CD4-positive, alpha-beta T cell treated with Interleukin-15 for 1 hour (primary cell): Measurements from ENCODE around the gene IKZF2.

Source experiments
- DNase-seq: peaks from one replicate; pipeline ENCODE4 v3.0.0-alpha.2; 2020

IKZF2 gene

GRCh38 chr2:212991120-212991519 is 160.3 kb downstream of the IKZF2 start:
- no peak for DNase-seq

DNA sequence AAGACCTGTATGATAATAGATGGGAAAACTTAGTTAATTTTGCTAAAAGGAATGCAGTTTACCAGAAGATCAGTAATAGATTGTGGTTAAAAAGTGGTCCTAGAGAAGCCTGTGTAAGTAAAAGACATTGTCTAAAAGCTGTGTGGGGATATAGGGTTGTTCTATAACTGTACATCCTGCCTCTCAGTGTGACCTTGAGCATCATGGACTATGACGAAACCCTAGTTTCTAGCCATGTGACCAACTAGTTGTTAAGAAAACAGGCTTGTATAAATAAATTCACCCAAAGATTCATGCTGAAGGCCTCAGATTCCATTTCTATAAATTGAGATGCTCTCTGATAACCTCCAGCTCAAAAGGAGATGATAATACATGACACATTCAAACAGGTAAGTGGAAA is 160.7 kb downstream of the IKZF2 start:
- DNase-seq, result no peak

- DNase-seq, result no peak
Measured at GRCh38 chr2:212987492-212987891, 163.9 kb downstream of the IKZF2 start.

DNA sequence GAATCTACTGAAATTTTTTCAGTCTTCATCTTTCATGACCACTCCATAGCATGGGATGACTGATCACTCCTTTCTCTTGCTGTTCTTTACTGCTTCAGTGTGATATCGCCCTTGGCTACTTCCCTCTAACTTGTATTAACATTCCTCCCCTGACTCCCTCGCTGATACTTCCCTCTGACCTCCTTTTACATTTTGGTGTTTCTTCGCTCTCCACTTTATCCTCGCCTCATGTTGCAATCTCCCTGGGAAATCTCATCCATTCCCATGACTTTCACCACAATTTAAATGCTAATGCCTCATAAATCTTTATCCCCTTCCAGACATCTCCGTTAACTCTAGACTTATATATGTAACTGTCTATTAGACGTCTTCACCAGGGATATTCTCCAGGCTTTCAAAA is 167.3 kb downstream of the IKZF2 start:
- DNase-seq, result no peak

- no peak for DNase-seq
Measured at GRCh38 chr2:212979799-212980198, 171.6 kb downstream of the IKZF2 start.

GRCh38 chr2:212979046-212979612 is 172.3 kb downstream of the IKZF2 start:
- DNase-seq, result no peak

DNA sequence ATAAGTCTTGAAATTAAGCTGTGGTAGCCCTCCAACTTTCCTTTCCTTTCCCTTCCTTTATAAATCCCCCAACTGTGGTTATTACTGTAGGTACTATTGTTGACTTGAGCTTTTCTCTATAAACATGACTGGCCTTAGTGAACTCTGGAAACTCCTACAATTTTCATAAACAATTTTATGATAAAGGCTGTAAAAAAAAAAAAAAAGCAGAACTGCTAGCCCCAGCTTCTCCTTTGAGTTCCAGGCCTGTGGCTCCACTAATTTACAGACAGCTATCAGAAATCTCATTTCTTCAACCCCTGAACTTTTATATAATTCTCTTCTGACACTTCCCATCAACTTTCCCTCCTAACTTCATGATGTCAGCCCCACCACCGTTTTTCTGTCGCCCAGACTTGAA is 174.3 kb downstream of the IKZF2 start:
- no peak for DNase-seq

DNA sequence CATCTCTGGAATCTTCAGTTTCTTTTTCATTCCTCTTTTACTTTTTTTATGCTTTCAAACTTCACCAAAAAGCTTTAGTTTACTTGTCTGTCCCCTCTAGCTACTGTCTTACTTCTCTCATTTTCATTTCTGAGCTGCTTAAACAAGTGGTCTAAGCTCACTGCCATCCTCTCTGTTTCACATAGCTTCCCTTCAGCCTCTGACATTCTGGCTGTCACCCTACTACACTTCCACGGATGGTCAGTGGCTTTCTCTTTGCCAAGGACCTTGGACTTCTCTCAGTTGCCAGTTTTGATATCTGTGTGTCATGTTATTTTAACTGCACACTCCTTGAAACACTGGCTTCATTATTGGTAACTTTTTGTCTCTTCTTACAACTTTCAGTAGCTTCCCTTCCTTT is 176.1 kb downstream of the IKZF2 start:
- no peak for DNase-seq

DNA sequence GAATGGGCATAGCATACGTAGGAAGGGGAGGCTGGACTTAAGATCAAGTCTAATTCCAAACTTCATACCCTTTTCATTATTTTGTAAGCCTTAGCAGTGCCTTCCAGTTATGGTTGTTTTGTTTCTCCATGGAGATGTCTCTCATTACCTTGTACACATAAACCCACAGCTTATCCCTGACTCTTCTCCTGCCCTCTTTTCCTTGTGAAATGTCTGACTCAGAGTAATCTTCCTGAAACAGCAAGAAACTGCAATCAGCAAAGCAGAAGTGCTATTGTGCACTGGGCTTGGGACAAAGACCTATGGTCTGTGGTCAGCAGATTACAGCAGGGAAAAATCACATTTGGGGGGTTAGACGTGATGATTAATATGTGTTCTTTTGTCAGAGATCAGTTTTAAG is 176.7 kb downstream of the IKZF2 start:
- no peak for DNase-seq

DNA sequence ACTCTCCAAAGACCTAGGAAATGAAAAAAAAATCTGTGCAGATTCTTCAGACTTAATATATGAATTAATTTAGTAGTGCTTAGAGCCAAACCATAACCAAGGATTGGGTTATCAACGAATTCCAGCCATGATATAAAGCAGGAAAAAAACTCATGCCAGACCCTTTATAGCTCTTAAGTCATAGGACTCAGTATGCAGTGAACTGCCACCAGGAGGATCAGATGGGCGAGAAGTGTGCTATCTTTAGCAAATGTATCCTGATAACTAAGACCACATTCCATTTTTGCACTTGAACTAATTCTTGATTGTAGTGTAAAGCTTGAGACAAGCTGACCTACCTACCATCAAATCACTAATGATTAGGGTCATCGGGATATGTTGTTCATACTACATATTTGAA is 178.1 kb downstream of the IKZF2 start:
- no peak for DNase-seq

- DNase-seq, result no peak
Measured at GRCh38 chr2:212970132-212970531, 181.3 kb downstream of the IKZF2 start.

- DNase-seq, result no peak
Measured at GRCh38 chr2:212968284-212969081, 182.9 kb downstream of the IKZF2 start.

- DNase-seq, result no peak
Measured at GRCh38 chr2:212966884-212967283, 184.5 kb downstream of the IKZF2 start.

DNA sequence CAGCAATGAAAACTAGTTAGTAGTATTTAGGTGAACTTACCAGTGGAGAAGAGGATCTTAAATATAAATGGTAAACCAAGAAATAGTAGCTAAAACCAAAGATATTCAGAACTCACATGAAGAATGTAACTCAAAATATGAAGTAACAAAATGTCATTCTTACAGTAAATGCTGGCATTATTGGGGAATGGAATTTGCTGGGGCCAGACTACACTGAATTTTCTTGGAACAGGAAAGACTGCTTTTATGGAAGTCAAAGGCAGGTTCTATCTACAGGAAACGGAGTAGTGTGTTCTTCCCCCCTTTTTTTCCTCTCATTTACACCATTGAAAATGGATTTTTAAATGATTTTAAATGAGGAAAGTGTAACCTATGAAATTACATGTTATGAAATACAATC is 188.7 kb downstream of the IKZF2 start:
- no peak for DNase-seq

- DNase-seq, result no peak
Measured at GRCh38 chr2:212961255-212961654, 190.2 kb downstream of the IKZF2 start.

DNA sequence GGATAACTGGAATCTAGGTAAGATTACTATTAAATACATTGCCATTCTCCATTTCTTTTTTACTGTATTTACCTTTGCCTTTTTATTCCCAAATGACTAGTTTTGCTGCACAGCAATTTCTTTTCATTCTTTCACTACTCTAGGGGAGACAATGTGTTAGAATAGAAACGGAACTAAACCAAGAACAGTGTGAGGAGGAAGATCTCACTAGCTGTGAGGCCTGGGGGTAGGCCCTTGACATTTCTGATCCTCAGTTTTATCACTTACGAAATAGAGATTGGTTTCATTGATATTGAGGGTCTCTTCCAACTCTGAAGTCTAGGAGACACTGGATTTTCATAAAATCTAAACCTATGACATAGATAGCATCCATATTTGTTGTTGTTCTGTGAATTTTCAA is 191.1 kb downstream of the IKZF2 start:
- no peak for DNase-seq

DNA sequence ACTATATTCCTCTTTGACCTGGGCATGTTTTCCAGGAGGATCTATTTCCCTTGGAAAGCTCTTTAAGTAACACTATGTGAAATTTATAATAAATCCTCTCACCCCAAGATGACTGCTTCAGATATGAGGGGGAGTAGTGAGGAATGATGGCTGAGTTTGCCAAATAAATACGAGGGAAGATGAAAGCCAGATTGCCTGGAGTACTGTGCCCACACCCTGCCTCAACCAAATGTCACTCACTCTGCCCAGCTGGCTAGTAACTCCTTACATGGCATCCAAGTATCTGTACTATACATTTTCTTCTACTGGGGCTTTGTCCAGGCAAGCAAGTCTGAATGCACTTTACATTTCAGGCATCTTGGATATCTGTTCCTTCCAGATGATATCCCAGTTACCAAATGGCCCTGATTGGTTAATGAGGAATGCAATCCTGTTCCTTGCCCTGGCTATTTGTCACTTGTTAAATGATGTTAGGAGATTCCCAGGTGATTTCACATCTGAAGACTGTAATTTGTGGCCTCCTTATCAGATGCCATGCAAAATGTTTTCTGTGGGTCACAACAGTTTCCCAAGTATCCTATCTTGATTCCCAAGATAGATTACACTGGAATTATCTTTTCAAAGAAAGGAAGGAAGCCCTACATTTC is 191.8 kb downstream of the IKZF2 start:
- no peak for DNase-seq

- DNase-seq, result no peak
Measured at GRCh38 chr2:212958757-212959295, 192.6 kb downstream of the IKZF2 start.

DNA sequence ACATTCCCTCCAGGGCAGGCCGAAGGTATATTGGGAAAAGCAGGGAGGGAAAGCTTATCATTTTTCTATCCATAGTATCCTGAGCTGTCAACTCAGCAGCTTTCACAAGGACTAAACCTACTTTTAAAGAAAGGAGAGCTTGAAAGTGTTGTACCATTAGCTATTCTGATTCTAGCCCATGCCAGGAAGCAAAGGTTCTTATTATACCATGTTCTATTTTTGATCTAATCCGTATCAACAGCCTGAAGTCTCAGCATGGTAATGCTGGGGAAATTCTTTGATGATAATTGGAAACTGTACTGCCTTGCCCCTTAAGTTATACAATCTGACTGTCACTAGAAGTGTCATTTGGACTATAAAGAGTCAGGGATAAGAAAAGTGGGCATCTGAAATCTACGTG is 193.3 kb downstream of the IKZF2 start:
- no peak for DNase-seq

- DNase-seq, result no peak
Measured at GRCh38 chr2:212957624-212958023, 193.8 kb downstream of the IKZF2 start.

- DNase-seq, result no peak
Measured at GRCh38 chr2:212956665-212957607, 194.5 kb downstream of the IKZF2 start.

GRCh38 chr2:212953170-212953920 is 198.1 kb downstream of the IKZF2 start:
- DNase-seq, result no peak
